Right atrium auricular region (tissue), 2 donors: ENCODE measurements around the gene SIDT2. TPM values are rescaled to one million over a fixed set of nuclear protein-coding genes. Genes with fewer than 3 reads are reported as not detected.

Source experiments
- DNase-seq: peaks from one replicate; pipeline ENCODE4 v3.0.0-alpha.2; 2019; ENCODE audit warnings: low spot score
- H3K27ac ChIP-seq, 2 donors: fragments of 200-600 bp; sonication (generic); 1 replicate in 1 of 2; 2 replicates in 1 of 2; pipeline ENCODE4 v1.5.1; 2016 to 2019
- H3K27me3 ChIP-seq, 2 donors: fragments of 200-600 bp; sonication (generic); one replicate each; pipeline versions ENCODE4 v1.5.1 to v1.6.0; 2017 to 2019
- H3K36me3 ChIP-seq: fragments of 200-600 bp; sonication (generic); one replicate; pipeline ENCODE4 v1.5.1; 2016
- H3K4me1 ChIP-seq, 2 donors: fragments of 200-600 bp; sonication (generic); one replicate each; pipeline versions ENCODE4 v1.5.1 to v1.6.0; 2017 to 2019
- H3K4me3 ChIP-seq, 2 donors: fragments of 200-600 bp; sonication (generic); 1 replicate in 1 of 2; 2 replicates in 1 of 2; pipeline ENCODE4 v1.5.1; 2017 to 2019; ENCODE audit warnings: mild to moderate bottlenecking in 1 of 2, moderate library complexity in 1 of 2
- H3K9me3 ChIP-seq, 2 donors: fragments of 200-600 bp; sonication (generic); one replicate each; pipeline ENCODE4 v1.5.1; 2019
- CTCF ChIP-seq, 2 donors: fragments of 200-600 bp; sonication (generic); IDR thresholded peaks; one replicate each; pipeline ENCODE4 v1.5.1; 2019; ENCODE audit warnings: antibody characterized with exemption in 2 of 2
- total RNA-seq, 2 donors: library from RNA; depleted of rRNA; stranded (reverse); fragments of >200 nt; gene quantifications; one replicate each; pipeline ENCODE4 v1.1.0, GENCODE V29; 2016

The SIDT2 gene
- total RNA-seq, 2 donors from 2014 or later: 19.1 to 33.0 TPM

- no peak overlapping the region for H3K4me3 ChIP-seq
Measured at GRCh38 chr11:117223741-117224689, 45.5 kb downstream of the SIDT2 start.

DNA sequence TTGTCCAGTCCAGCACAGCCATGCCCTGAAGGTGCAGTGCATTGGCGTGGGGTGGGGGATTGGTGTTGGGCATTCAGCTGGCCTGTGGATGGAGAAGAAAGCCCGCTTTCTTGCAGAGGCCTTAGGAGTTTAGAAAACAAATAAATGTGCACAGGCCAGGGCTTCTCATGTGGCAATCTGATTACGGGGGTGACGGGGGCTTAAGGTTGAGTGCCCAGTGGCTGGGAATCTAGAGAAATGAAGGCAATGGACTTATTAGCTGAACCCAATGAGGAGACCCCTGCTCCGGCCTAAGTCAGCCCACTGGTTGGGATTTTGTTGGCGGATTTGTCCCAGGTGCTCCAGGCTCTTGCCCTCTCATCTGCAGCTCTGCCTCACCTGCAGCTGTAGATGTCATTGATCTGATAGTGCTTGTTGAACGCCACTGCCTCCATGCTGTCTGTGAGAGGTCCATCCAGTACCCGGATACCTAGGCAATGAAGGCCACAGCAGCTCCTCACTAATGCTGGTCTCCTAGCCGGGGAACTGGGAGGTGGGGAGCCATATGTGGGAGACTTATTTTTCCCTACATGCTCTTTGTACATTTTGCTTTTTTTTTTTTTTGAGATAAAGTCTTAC is 47.1 kb downstream of the SIDT2 start:
- no peak for TF ChIP-seq CTCF (IDR thresholded peaks at IDR 0.05)

More at GRCh38 chr11:117223741-117224689, 45.5 kb downstream of the SIDT2 start:
- Histone ChIP-seq H3K36me3 (peaks cover 62% of the 10 kb centered on the region), H3K27ac (peak overlapping the region; percentile 22 to 84), H3K9me3 (no peaks in the 10 kb centered on the region), H3K27me3 (no peaks in the 10 kb centered on the region), H3K4me1 (peaks cover 0 to 41% of the 10 kb centered on the region in 2 donors)
- TF ChIP-seq CTCF (IDR thresholded peaks at IDR 0.05): no peak
- no peak for DNase-seq

DNA sequence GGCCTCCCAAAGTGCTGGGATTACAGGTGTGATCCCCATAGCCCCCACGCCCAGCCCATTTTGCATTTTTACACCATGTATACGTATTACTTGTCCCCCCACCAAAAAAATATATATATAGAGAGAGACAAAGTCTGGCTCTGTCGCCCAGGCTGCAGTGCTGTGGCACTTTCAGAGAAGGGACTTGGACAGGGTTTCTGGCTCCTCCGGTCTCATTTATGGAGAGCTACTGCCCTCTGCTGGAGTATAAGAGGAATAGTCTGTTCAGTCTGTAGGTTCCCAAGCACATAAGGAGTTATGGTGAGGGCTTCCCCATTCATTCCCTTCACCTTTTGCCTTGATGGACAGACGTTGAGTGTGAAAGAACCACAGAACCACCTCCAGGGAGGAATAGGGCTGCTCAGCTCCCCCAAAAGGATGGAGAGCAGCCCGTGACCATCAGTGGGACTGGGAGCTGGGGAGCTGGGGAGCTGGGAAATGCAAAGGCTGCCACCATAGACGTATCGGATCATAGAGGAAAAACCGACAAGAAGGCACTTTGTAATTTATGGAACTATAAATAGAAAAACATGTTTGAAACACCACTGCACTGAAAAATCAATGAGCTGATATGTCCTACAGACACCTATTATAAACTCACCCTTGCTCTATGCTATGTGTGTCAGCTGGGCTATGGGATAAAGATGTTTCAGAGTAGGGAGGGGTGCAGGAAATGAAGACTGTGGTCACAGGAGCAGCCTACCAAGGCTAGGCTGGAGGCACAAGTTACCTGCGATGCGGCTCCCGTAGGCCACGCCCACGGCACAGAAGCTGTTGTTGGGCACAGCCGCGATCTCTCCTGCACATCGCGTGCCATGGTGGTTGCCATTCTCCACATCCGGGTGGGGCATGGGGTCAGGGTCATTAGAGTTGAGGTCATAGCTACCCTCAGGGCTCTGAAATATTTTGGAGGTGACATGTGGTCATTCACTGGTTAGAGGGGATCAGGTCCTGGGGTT is 48.1 kb downstream of the SIDT2 start:
- TF ChIP-seq CTCF (IDR thresholded peaks at IDR 0.05): peak; percentile 72 to 83
- Histone ChIP-seq H3K9me3 (no peaks in the 10 kb centered on the region), H3K27me3 (no peaks in the 10 kb centered on the region), H3K4me1 (peaks cover 0 to 31% of the 10 kb centered on the region in 2 donors), H3K4me3 (no peak overlapping the region), H3K36me3 (peaks cover 64% of the 10 kb centered on the region), H3K27ac (peak overlapping the region in 1 of 2 donors; percentile 16)
- peak; percentile 61 for DNase-seq

More for the DNA sequence above, 47.1 kb downstream of the SIDT2 start:
- no peaks in the 10 kb centered on the region for H3K9me3 ChIP-seq
- H3K4me1 ChIP-seq: peaks cover 0 to 31% of the 10 kb centered on the region in 2 donors
- no peak overlapping the region for H3K4me3 ChIP-seq
- H3K27ac ChIP-seq: peak overlapping the region in 1 of 2 donors; percentile 16
- no peaks in the 10 kb centered on the region for H3K27me3 ChIP-seq
- H3K36me3 ChIP-seq: peaks cover 64% of the 10 kb centered on the region
- no peak for DNase-seq

DNA sequence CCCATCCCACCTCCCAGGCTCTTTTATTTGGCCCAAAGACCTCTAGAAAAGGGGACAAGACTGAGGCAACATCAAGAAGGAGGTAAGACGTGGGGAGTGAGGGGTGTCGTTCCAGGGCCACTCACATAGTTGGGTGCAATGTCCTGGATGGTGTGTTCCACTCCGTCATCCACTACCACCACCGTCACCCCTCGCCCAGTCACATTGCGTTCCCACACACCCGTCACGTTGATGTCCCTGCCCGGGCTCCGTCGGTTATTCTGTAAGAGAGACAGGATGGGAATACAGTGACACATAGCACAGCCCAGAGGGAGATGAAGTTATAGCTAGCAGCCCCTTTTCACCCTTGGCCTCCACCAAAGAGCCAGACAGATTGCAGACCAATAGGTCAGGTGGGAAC is 49.5 kb downstream of the SIDT2 start:
- peaks cover 0 to 20% of the 10 kb centered on the region in 2 donors for H3K4me1 ChIP-seq
- no peak for TF ChIP-seq CTCF (IDR thresholded peaks at IDR 0.05)
- no peak overlapping the region for H3K4me3 ChIP-seq
- no peak overlapping the region for H3K27ac ChIP-seq
- no peak for DNase-seq
- peaks cover 60% of the 10 kb centered on the region for H3K36me3 ChIP-seq
- H3K9me3 ChIP-seq: no peaks in the 10 kb centered on the region
- no peaks in the 10 kb centered on the region for H3K27me3 ChIP-seq

DNA sequence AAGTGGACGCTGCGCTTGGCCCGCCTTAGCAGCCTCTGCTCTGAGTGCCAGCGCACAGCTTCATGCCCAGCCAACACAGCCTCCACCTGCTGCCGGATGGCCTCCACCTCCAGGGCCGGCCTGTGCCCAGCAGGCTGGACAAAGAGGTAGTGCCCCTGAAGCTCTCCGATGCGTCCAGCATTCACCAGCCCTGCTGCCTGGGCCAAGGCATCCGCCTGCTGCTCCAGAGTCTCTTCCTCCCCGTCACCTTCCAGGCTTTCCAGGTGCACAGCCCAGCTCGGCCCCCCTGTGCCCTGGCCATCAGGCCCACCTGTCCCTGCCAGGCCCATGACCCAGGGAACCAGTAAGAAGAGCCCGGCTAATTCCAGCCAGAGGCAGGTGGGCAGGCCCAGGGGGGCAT is 50.9 kb downstream of the SIDT2 start:
- Histone ChIP-seq H3K9me3 (no peaks in the 10 kb centered on the region), H3K4me1 (peaks cover 0 to 34% of the 10 kb centered on the region in 2 donors), H3K36me3 (peaks cover 47% of the 10 kb centered on the region), H3K27me3 (no peaks in the 10 kb centered on the region), H3K27ac (no peak overlapping the region), H3K4me3 (no peak overlapping the region)
- no peak for DNase-seq
- no peak for TF ChIP-seq CTCF (IDR thresholded peaks at IDR 0.05)
